Mesenchymal stem cell (in vitro differentiated cells and primary cell): ENCODE results near the gene C10orf90.

Experiments
- DNase-seq: peaks from one replicate; pipeline ENCODE4 v3.0.0-alpha.2; 2013
- H2AFZ ChIP-seq: one replicate; pipeline ENCODE4 v1.6.1; 2013; ENCODE audit warnings: low read depth, mild to moderate bottlenecking, control low read depth, inconsistent platforms, low read length, moderate library complexity
- H2AK5ac ChIP-seq: 2 replicates; pipeline ENCODE4 v1.6.1; 2013; ENCODE audit warnings: low read length, moderate library complexity, mild to moderate bottlenecking, inconsistent platforms; ENCODE audit not compliant: severe bottlenecking
- H2BK120ac ChIP-seq: one replicate; pipeline ENCODE4 v1.6.1; 2013; ENCODE audit warnings: low read depth, mild to moderate bottlenecking, inconsistent platforms, low read length, moderate library complexity
- H2BK12ac ChIP-seq, 2 experiments: one replicate each; pipeline ENCODE4 v1.6.1; 2013; ENCODE audit warnings: inconsistent platforms in 2 of 2, low read length in 2 of 2, mild to moderate bottlenecking in 2 of 2, moderate library complexity in 2 of 2, control low read depth in 1 of 2
- H2BK15ac ChIP-seq: one replicate; pipeline ENCODE4 v1.6.1; 2013; ENCODE audit warnings: mild to moderate bottlenecking, low read depth, inconsistent platforms; ENCODE audit not compliant: poor library complexity, severe bottlenecking
- H2BK5ac ChIP-seq: 2 replicates; pipeline ENCODE4 v1.6.1; 2013; ENCODE audit warnings: low read depth, mild to moderate bottlenecking, low read length, control low read depth, inconsistent platforms; ENCODE audit not compliant: poor library complexity, severe bottlenecking
- H3K14ac ChIP-seq, 2 experiments: one replicate each; pipeline ENCODE4 v1.6.1; 2013; ENCODE audit warnings: inconsistent platforms in 2 of 2, low read length in 2 of 2, control low read depth in 1 of 2, mild to moderate bottlenecking in 1 of 2, moderate library complexity in 1 of 2
- H3K18ac ChIP-seq, 2 experiments: one replicate each; pipeline ENCODE4 v1.6.1; 2013; ENCODE audit warnings: inconsistent platforms in 2 of 2, low read length in 2 of 2, control low read depth in 1 of 2, low read depth in 1 of 2, mild to moderate bottlenecking in 1 of 2
- H3K23ac ChIP-seq, 2 experiments: one replicate each; pipeline ENCODE4 v1.6.1; 2013; ENCODE audit warnings: inconsistent platforms in 2 of 2, low read length in 2 of 2, mild to moderate bottlenecking in 2 of 2, moderate library complexity in 2 of 2, control low read depth in 1 of 2
- H3K27ac ChIP-seq: 2 replicates; pipeline ENCODE4 v1.5.1; 2013; ENCODE audit warnings: mild to moderate bottlenecking, moderate library complexity, low read length, control low read depth, inconsistent platforms; ENCODE audit not compliant: poor library complexity, severe bottlenecking
- H3K27me3 ChIP-seq, 2 experiments: 2 replicates each; pipeline versions ENCODE4 v1.6.1 to v1.7.0; 2013; ENCODE audit warnings: low read length in 2 of 2, mild to moderate bottlenecking in 2 of 2, moderate library complexity in 2 of 2, control low read depth in 1 of 2, inconsistent platforms in 1 of 2; ENCODE audit not compliant: control insufficient read depth in 1 of 2, insufficient read depth in 1 of 2
- H3K36me3 ChIP-seq, 2 experiments: 2 replicates each; pipeline versions ENCODE4 v1.6.1 to v1.7.0; 2013; ENCODE audit warnings: low read length in 2 of 2, control low read depth in 1 of 2, inconsistent platforms in 1 of 2, low read depth in 1 of 2, mild to moderate bottlenecking in 1 of 2; ENCODE audit not compliant: insufficient read depth in 2 of 2, control insufficient read depth in 1 of 2
- H3K4ac ChIP-seq, 2 experiments: one replicate each; pipeline ENCODE4 v1.6.1; 2013; ENCODE audit warnings: inconsistent platforms in 2 of 2, low read length in 2 of 2, mild to moderate bottlenecking in 2 of 2, moderate library complexity in 2 of 2, control low read depth in 1 of 2, low read depth in 1 of 2
- H3K4me1 ChIP-seq: 2 replicates; pipeline ENCODE4 v1.6.1; 2013; ENCODE audit warnings: low read depth, low read length, control low read depth; ENCODE audit not compliant: control insufficient read depth, insufficient read depth
- H3K4me2 ChIP-seq: 2 replicates; pipeline ENCODE4 v1.6.1; 2013; ENCODE audit warnings: low read length, mild to moderate bottlenecking, inconsistent platforms; ENCODE audit not compliant: poor library complexity, severe bottlenecking
- H3K4me3 ChIP-seq, 2 experiments: 2 replicates each; pipeline versions ENCODE4 v1.5.1 to v1.7.0; 2013; ENCODE audit warnings: low read length in 2 of 2, mild to moderate bottlenecking in 2 of 2, control low read depth in 1 of 2, low read depth in 1 of 2; ENCODE audit not compliant: insufficient read depth in 1 of 2
- H3K79me1 ChIP-seq: replicated peaks from 2 replicates; pipeline ENCODE4 v1.6.1; 2013; ENCODE audit warnings: mild to moderate bottlenecking, control low read depth, low read length, inconsistent platforms; ENCODE audit not compliant: poor library complexity, severe bottlenecking
- H3K9ac ChIP-seq: 2 replicates; pipeline ENCODE4 v1.7.0; 2013; ENCODE audit warnings: mild to moderate bottlenecking, low read length, moderate library complexity
- H3K9me3 ChIP-seq: 2 replicates; pipeline ENCODE4 v1.7.0; 2013; ENCODE audit warnings: mild to moderate bottlenecking, low read length; ENCODE audit not compliant: control insufficient read depth
- H4K8ac ChIP-seq: one replicate; pipeline ENCODE4 v1.6.1; 2013; ENCODE audit warnings: inconsistent platforms, mild to moderate bottlenecking, low read length, moderate library complexity
- H4K91ac ChIP-seq: one replicate; pipeline ENCODE4 v1.6.1; 2013; ENCODE audit warnings: mild to moderate bottlenecking, low read length, inconsistent platforms
- WGBS: methylation state at CpG from one replicate; pipeline ENCODE4 v1.1.7; 2013; ENCODE audit warnings: mixed read lengths; 5-methylcytosine and 5-hydroxymethylcytosine counted together

C10orf90 gene

DNA sequence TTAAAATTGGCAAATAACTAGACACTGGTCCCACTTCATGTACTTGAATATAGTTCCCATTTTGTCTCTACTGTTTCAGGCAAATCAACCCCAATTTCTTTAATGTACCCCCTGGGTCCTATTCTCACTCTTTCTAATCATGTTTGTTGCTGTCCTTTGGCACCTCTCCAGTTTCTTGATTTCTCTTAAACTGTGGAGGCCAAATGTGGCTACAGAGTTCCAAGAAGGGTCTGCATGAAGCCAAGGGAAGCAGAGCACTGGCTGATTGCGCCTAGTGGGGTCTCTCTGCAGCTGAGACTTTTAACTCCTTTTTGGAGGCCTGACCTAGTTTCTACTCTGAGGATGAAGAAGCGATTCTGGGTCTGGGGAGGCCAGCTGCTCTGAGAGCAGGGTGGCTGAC, 275.5 kb downstream of the C10orf90 start:
- H3K4me2 ChIP-seq, result no peak overlapping the region
- H3K9ac ChIP-seq, result no peak overlapping the region
- H3K23ac ChIP-seq, result no peak overlapping the region
- no peaks in the 10 kb centered on the region for H3K36me3 ChIP-seq
- no peak overlapping the region for H2BK12ac ChIP-seq
- H3K27ac ChIP-seq, result no peak overlapping the region
- peaks cover 2% of the 10 kb centered on the region for H3K79me1 ChIP-seq
- no peak for DNase-seq
- peak overlapping the region; percentile 3 for H2AK5ac ChIP-seq
- no peak overlapping the region for H3K4me3 ChIP-seq
- no peak overlapping the region for H3K18ac ChIP-seq
- no peaks in the 10 kb centered on the region for H3K9me3 ChIP-seq
- H2AFZ ChIP-seq, result no peak overlapping the region
- H2BK15ac ChIP-seq, result no peak overlapping the region
- peaks cover 9% of the 10 kb centered on the region for H3K4me1 ChIP-seq
- no peaks in the 10 kb centered on the region for H3K27me3 ChIP-seq
- H2BK5ac ChIP-seq, result no peak overlapping the region
- H4K91ac ChIP-seq, result no peak overlapping the region
- no peak overlapping the region for H3K4ac ChIP-seq
- H3K14ac ChIP-seq, result no peak overlapping the region
- H2BK120ac ChIP-seq, result no peak overlapping the region
- no peak overlapping the region for H4K8ac ChIP-seq
- 95% methylated on average over 2 of the region's 2 CpGs for WGBS

DNA sequence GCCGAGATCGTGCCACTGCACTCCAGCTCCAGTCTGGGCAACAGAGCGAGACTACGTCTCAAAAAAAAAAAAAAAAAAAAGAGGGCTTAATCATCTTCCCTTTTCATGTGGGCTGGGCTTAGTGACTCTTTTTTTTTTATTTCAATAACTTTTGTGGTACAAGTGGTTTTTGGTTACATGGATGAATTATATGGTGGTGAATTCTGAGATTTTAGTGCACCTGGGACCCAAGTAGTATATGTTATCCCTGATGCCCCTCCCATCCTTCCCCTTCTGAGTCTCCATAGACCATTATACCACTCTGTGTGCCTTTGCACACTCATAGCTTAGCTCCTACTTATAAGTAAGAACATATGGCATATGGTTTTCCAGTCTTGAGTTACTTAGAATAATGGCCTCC, 277.4 kb downstream of the C10orf90 start:
- Histone ChIP-seq H3K36me3 (no peaks in the 10 kb centered on the region), H4K8ac (no peak overlapping the region), H2AFZ (no peak overlapping the region), H3K27ac (no peak overlapping the region), H3K18ac (no peak overlapping the region), H2BK12ac (no peak overlapping the region), H4K91ac (no peak overlapping the region), H3K9me3 (no peaks in the 10 kb centered on the region), H3K4me2 (no peak overlapping the region), H3K4ac (no peak overlapping the region), H3K27me3 (no peaks in the 10 kb centered on the region), H3K79me1 (peaks cover 4% of the 10 kb centered on the region), H3K23ac (no peak overlapping the region), H2AK5ac (no peak overlapping the region), H3K14ac (no peak overlapping the region), H3K4me1 (peaks cover 12% of the 10 kb centered on the region), H2BK120ac (no peak overlapping the region), H2BK5ac (no peak overlapping the region), H3K4me3 (no peak overlapping the region), H3K9ac (no peak overlapping the region), H2BK15ac (no peak overlapping the region)
- WGBS, result 100% methylated on average over 4 of the region's 4 CpGs
- DNase-seq, result no peak

DNA sequence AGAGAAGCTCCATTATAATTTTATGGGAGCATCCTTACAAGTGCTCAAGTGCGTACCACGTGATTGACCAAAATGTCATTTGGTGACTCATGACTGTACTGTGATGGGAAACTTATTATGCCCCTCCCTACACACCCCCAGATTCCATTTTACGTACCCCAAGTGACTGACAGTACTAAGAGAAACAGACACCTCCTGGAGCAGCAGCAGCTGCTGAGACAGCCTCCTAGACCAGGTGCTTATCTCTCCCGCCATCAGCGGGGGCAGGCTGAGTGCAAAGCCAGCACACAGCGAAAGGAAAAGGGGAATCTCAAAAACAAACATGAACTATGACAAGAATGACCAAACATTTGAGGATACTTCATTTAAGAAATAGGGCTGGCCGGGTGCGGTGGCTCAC, 278.0 kb downstream of the C10orf90 start:
- Histone ChIP-seq H3K18ac (peak overlapping the region; percentile 14 to 67), H2BK5ac (no peak overlapping the region), H3K4ac (peak overlapping the region; percentile 3 to 6), H3K4me3 (no peak overlapping the region), H2BK120ac (no peak overlapping the region), H3K14ac (no peak overlapping the region), H3K4me2 (no peak overlapping the region), H3K9ac (no peak overlapping the region), H2BK12ac (peak overlapping the region in 1 of 2 experiments; percentile 23), H2AK5ac (peak overlapping the region; percentile 28), H3K27me3 (no peaks in the 10 kb centered on the region), H4K8ac (no peak overlapping the region), H3K27ac (no peak overlapping the region), H3K79me1 (peaks cover 6% of the 10 kb centered on the region), H3K36me3 (no peaks in the 10 kb centered on the region), H3K4me1 (peaks cover 12% of the 10 kb centered on the region), H2AFZ (no peak overlapping the region), H3K9me3 (no peaks in the 10 kb centered on the region), H4K91ac (no peak overlapping the region), H3K23ac (no peak overlapping the region), H2BK15ac (no peak overlapping the region)
- 81% methylated on average over 8 of the region's 8 CpGs for WGBS
- no peak for DNase-seq

GRCh38 chr10:126392068-126392467, 278.4 kb downstream of the C10orf90 start:
- Histone ChIP-seq H4K8ac (no peak overlapping the region), H2BK5ac (no peak overlapping the region), H2BK12ac (peak overlapping the region; percentile 33 to 55), H3K27ac (no peak overlapping the region), H2AFZ (no peak overlapping the region), H2AK5ac (no peak overlapping the region), H3K36me3 (no peaks in the 10 kb centered on the region), H2BK120ac (no peak overlapping the region), H2BK15ac (no peak overlapping the region), H3K4me1 (peaks cover 12% of the 10 kb centered on the region), H3K4ac (peak overlapping the region in 1 of 2 experiments; percentile 29), H3K18ac (peak overlapping the region; percentile 7 to 40), H3K27me3 (no peaks in the 10 kb centered on the region), H3K4me2 (no peak overlapping the region), H3K9ac (peak overlapping the region; percentile 63), H3K14ac (no peak overlapping the region), H4K91ac (peak overlapping the region; percentile 11), H3K79me1 (peaks cover 6% of the 10 kb centered on the region), H3K9me3 (no peaks in the 10 kb centered on the region), H3K23ac (no peak overlapping the region), H3K4me3 (no peak overlapping the region)
- 85% methylated on average over 6 of the region's 6 CpGs for WGBS
- no peak for DNase-seq
